HUDEP-2 (cell line): ENCODE results near the gene GAN.

Experiments
- DNase-seq, 76 experiments: peaks; one replicate each; lab custom pipeline; 2025; ENCODE audit not compliant: unreplicated experiment in 76 of 76; lab: John Stamatoyannopoulos, UW

GAN gene

GRCh38 chr16:81349608-81350305 lies 35.0 kb downstream of the GAN start:
- no peak for DNase-seq

GRCh38 chr16:81350306-81350615 lies 35.5 kb downstream of the GAN start:
- DNase-seq: no peak

- DNase-seq: no peak
These were observed 39.1 kb downstream of the GAN start for GRCh38 chr16:81353895-81354294.

- DNase-seq: no peak
These were observed 43.0 kb downstream of the GAN start for GRCh38 chr16:81357711-81358260.

GRCh38 chr16:81358860-81359259 lies 44.1 kb downstream of the GAN start:
- no peak for DNase-seq

- no peak for DNase-seq
These were observed 45.4 kb downstream of the GAN start for GRCh38 chr16:81360135-81360534.

- no peak for DNase-seq
These were observed 51.0 kb downstream of the GAN start for GRCh38 chr16:81365731-81366130.

GRCh38 chr16:81366316-81366932 lies 51.7 kb downstream of the GAN start:
- DNase-seq: peak in 17 of 76 experiments; percentile 2 to 44 (median 19)

GRCh38 chr16:81367821-81368220 lies 53.1 kb downstream of the GAN start:
- no peak for DNase-seq

GRCh38 chr16:81369888-81370504 lies 55.2 kb downstream of the GAN start:
- DNase-seq: no peak

- DNase-seq: no peak
These were observed 56.3 kb downstream of the GAN start for GRCh38 chr16:81371106-81371505.

GRCh38 chr16:81374550-81374949 lies 59.8 kb downstream of the GAN start:
- DNase-seq: no peak

GRCh38 chr16:81376880-81377279 lies 62.1 kb downstream of the GAN start:
- peak in 5 of 76 experiments; percentile 1 to 12 (median 6) for DNase-seq

- DNase-seq: no peak
These were observed 63.3 kb downstream of the GAN start for GRCh38 chr16:81378049-81378448.

GRCh38 chr16:81380932-81381331 lies 66.2 kb downstream of the GAN start:
- no peak for DNase-seq

- no peak for DNase-seq
These were observed 69.2 kb downstream of the GAN start for GRCh38 chr16:81384006-81384405.

GRCh38 chr16:81385031-81385756 lies 70.4 kb downstream of the GAN start:
- DNase-seq: no peak

GRCh38 chr16:81388357-81388756 lies 73.6 kb downstream of the GAN start:
- no peak for DNase-seq

GRCh38 chr16:81390840-81391239 lies 76.1 kb downstream of the GAN start:
- no peak for DNase-seq

- no peak for DNase-seq
These were observed 77.2 kb downstream of the GAN start for GRCh38 chr16:81392011-81392410.

- no peak for DNase-seq
These were observed 79.7 kb downstream of the GAN start for GRCh38 chr16:81394416-81394815.
